ENCODE results near the gene RINL.

Gene RINL

GRCh38 chr19:38853214-38853613 lies 24.9 kb downstream of the RINL start:
- Histone ChIP-seq H3K27me3 (ENCODE audit: insufficient read depth, low read depth, severe bottlenecking) (no peaks in the 10 kb centered on the region), H3K4me3 (ENCODE audit: low read depth, low read length) (peak overlapping the region; percentile 89; the same call in 1 of the 2 replicates), H3K36me3 (peaks cover 12% of the 10 kb centered on the region), H3K27ac (peak overlapping the region; percentile 86; the same call in 1 of the 2 replicates), H3K9me3 (ENCODE audit: severe bottlenecking) (no peaks in the 10 kb centered on the region)
- TF ChIP-seq CTCF (IDR thresholded peaks at IDR 0.05; ENCODE audit: low read depth, low read length), result no peak
- no peak for DNase-seq

- Histone ChIP-seq H3K4me3 (ENCODE audit: low read depth, low read length) (peak overlapping the region; percentile 89), H3K27ac (peak overlapping the region; percentile 86), H3K27me3 (ENCODE audit: insufficient read depth, low read depth, severe bottlenecking) (no peaks in the 10 kb centered on the region), H3K36me3 (peaks cover 20% of the 10 kb centered on the region), H3K9me3 (ENCODE audit: severe bottlenecking) (no peaks in the 10 kb centered on the region)
- no peak for TF ChIP-seq CTCF (IDR thresholded peaks at IDR 0.05; ENCODE audit: low read depth, low read length)
- peak; percentile 49 for DNase-seq
Observed at GRCh38 chr19:38852231-38853044, 25.6 kb downstream of the RINL start.

- Histone ChIP-seq H3K9me3 (ENCODE audit: severe bottlenecking) (no peaks in the 10 kb centered on the region), H3K27me3 (ENCODE audit: insufficient read depth, low read depth, severe bottlenecking) (no peaks in the 10 kb centered on the region), H3K36me3 (peaks cover 27% of the 10 kb centered on the region), H3K4me3 (ENCODE audit: low read depth, low read length) (peak overlapping the region; percentile 89), H3K27ac (peak overlapping the region; percentile 86)
- TF ChIP-seq CTCF (IDR thresholded peaks at IDR 0.05; ENCODE audit: low read depth, low read length), result no peak
- DNase-seq, result peak; percentile 92
Observed at GRCh38 chr19:38851622-38852230, 26.3 kb downstream of the RINL start.

DNA sequence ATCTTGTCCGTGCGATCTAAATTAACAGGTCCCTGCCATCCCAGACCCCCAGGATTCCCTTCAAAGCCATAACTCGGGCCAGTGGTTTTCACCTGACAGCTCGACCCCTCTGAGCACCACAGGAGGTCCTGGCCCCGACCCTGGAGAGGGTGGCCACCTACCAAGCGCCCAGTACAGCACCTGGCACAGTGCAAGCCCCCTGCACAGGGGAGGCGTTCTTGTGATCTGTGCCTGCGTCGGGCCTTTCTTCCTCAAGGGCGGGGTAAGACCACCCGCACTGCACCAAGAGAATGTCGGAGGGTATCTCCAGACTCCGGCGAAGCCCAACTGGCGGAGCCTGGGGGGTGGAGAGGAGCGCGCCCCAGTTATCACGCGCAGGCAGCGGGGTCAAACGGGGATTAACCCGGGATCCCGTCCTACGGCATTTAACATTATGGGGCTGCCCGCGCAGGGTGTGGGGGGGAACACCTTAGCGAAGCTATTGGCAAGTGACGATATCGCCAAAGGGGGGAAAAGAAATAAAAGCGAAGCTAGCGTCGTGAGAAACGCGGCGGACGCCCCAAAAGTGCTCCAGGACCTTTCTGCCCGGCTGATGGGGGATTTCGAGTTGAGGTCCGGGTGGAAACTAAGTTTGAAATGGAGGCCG lies 27.0 kb downstream of the RINL start:
- peak; percentile 41 for DNase-seq
- peak overlapping the region; percentile 69 for H3K27ac ChIP-seq
- no peak for TF ChIP-seq CTCF (IDR thresholded peaks at IDR 0.05; ENCODE audit: low read depth, low read length)
- peaks cover 33% of the 10 kb centered on the region for H3K36me3 ChIP-seq
- no peaks in the 10 kb centered on the region for H3K9me3 ChIP-seq (ENCODE audit: severe bottlenecking)
- peak overlapping the region; percentile 74 for H3K4me3 ChIP-seq (ENCODE audit: low read depth, low read length)
- no peaks in the 10 kb centered on the region for H3K27me3 ChIP-seq (ENCODE audit: insufficient read depth, low read depth, severe bottlenecking)

DNA sequence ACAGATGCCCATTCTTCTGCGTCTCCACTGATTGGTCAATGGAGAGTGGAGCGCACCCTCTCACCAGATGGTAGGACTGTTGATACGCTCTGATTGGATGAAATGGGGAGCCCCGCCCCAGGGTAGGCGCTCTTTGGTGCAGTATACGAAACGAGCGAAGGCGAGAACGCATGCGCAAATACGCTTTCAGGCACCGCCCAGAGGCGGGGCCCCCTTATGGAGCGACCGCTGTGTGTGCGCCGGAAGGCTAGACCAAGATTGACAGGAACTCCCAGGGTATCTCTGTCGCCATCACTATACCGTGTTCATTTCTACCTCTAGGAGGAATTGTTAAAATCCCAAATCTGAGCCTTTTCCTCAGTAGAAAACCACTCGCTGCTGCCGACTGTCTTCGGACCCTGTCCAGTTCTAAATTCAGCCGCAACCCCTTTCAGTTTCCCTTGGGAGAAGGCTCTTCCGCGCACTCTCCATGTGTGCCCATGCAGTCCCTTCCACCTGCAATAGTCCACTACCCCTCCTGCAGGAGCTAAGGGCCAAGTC lies 27.6 kb downstream of the RINL start:
- peaks cover 39% of the 10 kb centered on the region for H3K36me3 ChIP-seq
- H3K4me3 ChIP-seq (ENCODE audit: low read depth, low read length), result peak overlapping the region; percentile 74
- no peaks in the 10 kb centered on the region for H3K27me3 ChIP-seq (ENCODE audit: insufficient read depth, low read depth, severe bottlenecking)
- peak; percentile 99 for DNase-seq
- TF ChIP-seq CTCF (IDR thresholded peaks at IDR 0.05; ENCODE audit: low read depth, low read length), result no peak
- H3K27ac ChIP-seq, result peak overlapping the region; percentile 69
- no peaks in the 10 kb centered on the region for H3K9me3 ChIP-seq (ENCODE audit: severe bottlenecking)
